CD1c-positive myeloid dendritic cell (primary cell): Measurements from ENCODE around the gene ENO1.
"Not testable (repeated sequence)": the region's sequence is repeated elsewhere in the genome, so short reads cannot be mapped to it uniquely, and the experiment has no call there.

Source experiments
- DNase-seq: peaks from one replicate; pipeline ENCODE4 v3.0.0-alpha.2; 2016; ENCODE audit errors: extremely low spot score

Gene ENO1

DNA sequence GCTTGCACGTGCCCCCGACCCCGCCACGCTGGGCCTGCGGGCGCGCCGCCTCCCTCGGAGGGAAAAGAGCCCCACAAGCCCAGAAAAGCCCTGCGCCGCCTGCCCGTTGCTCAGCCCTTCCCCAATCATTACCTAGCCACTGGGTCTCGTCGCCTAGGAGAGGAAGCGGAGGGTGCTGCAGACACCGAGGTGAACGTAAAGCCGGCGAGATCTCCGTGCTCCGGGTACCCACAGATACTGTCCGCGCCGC lies at the start of gene ENO1:
ENO1 (minus strand) TSS at position 239 of the 250 bp plus-strand sequence. CDS start 3,778 bp downstream, outside the sequence.
- no peak for DNase-seq

DNA sequence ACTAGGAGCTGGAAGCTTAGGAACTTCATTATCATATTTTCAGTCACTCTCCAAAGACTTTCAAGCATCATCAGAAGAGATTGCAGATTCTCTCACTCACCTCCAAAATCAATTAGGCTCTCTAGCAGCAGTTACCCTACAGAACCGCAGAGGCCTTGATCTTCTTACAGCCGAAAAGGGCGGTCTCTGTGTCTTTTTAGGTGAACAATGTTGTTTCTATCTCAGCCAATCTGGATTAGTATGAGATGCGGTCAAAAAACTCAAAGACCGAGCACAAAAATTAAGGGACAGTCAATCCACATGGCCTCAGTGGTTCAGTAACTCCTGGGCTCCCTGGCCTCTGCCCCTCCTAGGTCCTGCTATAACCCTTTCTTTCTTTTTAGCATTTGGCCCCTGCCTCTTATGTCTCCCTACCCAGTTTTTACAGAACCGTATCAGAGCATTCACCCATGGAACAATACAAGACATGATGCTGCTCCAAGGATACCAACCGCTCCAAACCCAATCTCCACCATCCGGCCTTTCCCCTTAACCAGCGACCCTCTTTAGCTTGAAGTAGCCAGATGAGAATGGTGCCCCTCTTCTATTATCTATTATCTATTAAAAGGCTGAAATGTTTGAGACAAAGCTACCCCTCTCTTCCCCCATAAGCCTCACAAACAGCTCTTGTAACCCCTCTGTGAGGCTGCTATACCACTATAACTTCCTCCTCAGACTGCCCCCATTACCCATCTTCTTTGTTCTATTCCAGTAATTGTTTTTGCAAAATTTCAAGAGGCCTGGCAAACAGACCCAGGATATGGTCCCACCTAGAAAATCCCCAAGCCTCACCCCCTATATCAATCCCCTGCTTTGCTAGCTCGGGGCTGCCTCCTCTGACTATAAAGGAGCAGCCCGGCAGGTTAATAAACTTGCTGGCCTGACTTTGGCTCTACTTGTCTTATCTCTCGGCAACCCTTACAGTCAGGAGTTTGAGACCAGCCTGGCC lies 48.5 kb upstream of the ENO1 start:
- no peak for DNase-seq

DNA sequence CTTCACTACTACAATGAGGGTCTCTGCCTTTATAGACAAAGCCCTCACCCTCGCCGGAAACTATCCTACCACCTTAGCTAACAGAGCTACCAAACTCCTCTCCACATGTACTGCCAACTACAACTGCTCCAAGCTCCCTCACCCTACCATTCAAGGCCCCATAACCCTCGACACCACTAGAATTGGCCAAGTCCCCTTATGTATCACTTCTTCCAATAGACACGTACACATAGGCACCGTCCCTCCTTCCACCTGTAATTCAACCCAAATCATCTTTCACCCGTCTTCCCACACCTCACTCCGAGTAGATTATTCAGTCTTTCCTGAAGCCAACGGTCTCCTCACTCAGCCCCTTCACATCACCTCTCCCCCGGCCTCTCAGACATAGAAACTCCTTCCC lies 47.5 kb upstream of the ENO1 start:
- no peak for DNase-seq

DNA sequence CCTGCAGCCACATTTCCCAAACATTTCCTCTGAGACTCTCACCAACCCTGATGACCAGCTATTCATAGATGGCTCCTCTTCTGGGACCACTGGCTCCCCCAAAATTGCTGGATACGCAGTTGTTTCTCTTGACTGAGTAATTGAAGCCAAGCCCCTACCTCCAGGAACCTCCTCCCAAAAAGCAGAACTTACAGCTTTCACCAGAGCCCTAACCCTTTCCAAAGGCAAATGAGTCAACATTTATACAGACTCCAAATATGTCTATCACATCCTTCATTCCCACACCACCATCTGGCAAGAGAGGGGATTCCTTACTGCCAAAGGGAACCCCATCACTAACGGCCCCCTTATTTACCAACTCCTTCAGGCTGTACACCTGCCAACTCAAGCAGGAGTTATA lies 46.9 kb upstream of the ENO1 start:
- peak; percentile 41 for DNase-seq

DNA sequence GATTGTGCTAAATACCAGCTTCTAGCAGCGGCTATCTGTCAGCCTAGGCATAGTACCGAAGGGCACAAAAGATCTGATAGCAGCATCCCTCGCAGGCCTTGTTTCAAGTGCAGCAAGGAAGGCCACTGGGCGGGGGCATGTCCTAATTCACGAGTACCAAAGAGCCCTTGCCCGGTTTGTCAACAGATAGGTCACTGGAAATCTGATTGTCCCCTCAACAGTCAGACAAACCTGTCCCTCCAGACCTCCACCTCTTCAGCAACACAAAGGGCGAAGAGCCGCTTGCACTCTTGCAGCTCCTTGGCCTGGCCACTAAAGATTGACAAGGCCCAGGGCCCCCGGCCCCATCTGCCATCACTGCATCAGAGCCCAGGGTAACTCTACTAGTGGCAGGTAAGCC lies 44.5 kb upstream of the ENO1 start:
- DNase-seq = no peak

DNA sequence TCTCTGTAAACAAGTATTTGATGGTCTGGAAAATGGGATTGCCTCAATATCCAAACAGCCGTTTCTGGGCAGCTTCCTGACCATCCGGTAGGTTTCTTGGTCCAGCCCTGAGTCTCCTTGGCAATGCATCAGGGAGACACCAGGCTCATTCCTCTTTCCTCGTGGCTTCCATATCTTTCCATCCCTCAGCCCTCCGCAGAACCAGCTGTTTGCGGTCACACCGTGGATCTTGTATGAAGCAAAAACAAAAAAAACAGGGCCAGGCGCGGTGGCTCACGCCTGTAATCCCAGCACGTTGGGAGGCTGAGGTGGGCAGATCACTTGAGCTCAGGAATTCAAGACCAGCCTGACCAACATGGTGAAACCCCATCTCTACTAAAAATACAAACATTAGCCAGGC lies 39.0 kb upstream of the ENO1 start:
- DNase-seq = not testable (repeated sequence)

DNA sequence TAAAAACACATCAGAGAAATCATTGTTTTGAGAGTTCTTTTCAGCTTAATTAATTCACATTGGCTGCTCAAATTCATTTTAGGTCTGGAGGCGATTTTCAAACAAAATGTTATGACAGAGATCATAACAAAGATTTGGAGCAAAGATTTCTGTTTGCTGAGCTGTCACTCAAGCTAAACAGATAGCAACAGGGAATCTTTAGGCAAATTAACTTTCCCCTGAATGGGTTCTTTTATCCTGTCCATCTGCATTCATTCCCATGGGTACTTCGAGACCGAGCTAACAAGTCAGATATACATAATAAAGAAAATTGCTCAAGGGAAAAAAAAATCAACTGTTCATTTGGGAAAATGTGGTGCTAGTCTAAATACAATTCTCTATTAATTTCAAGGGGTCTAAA lies 37.0 kb upstream of the ENO1 start:
- no peak for DNase-seq

DNA sequence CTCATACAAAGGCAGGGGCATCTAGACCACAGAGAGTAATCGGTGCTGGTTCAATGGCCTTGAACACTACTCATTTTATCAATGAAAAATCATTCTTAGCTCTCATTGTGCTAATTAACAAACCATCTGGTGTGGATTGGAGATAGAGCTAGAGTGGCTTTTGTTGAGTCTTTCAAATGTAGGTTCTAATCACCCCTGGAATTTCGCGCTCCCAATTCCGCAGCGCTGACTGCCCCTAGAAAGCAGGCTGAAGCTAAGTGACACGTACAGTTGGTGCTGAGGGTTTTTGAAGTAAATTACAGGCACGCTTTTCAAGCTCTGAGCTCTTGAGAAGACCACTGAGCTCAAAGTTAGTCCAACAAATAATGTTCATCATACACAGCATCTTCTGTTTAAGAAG lies 36.0 kb upstream of the ENO1 start:
- DNase-seq = no peak

DNA sequence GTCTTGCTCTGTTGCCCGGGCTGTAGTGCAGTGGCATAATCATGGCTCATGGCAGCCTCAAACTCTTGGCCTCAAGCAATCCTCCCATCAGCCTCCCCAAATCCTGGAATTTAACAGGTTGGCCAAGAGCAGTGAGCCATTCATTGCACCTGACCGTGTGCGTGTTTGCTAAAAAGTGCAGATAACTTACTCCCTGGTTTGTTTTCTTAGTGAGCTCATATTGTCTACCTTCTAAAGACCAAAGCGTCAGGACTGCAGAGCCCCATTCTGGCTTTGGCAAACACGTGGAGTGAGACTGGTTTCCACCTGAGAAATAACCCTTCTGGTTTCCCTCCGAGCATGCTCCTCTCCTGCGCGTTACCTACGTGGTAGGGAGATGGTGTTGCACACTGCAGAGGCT lies 35.0 kb upstream of the ENO1 start:
- no peak for DNase-seq

DNA sequence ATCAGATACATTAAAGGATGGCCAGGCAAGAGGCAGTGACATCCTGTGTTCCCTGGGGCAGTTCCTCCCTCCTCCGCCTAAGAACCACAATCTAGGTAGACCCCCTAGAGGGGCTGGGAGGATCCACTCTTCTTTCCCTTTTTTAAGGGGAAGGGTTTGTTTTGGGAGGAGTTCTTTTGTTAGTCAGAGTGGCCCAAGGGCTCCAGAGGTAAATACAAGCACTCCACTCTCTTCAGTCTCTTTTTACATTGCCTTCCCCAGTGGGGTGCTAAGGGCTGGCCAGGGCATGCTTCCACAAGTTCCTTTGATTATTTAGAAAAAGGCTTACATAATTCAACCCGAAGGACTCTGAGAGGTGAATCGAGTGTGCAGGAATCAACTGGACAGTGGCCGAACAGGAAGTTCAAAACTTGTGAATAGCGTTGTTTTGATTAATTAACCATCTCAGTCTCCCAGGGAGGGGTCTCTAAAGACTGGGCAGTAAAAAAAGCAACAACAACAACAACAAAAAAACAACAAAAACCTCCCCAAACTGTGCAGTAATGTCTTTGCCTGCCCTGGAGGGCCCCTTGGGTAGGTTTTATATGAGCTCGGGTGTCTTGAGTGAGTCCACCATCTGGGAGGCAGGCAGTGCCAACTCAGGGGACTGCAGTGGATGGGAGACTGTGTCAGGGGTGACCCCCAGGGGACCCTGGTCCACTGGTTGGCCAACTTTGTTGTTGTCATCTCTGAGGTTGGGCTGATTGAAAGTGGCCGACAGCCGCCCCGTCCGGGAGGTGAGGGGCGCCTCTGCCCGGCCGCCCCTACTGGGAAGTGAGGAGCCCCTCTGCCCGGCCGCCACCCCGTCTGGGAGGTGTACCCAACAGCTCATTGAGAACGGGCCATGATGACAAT lies 33.2 kb upstream of the ENO1 start:
- no peak for DNase-seq

DNA sequence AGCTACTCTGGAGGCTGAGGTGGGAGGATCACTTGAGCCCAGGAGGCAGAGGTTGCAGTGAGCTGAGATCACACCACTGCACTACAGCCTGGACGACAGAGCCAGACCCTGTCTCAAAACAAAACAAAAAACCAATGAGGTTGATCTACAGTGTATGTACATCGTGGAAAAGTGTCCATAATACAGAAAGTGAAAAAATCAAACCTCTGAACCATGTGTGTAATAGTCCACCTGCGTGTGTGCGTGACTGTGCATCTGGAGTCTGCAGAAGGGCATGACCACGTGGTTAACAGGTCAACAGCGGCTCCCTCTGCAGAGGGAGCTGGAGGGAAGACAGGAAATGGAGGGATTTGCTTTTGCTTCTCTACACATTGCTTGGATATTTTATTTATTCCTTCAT lies 32.4 kb upstream of the ENO1 start:
- no peak for DNase-seq

DNA sequence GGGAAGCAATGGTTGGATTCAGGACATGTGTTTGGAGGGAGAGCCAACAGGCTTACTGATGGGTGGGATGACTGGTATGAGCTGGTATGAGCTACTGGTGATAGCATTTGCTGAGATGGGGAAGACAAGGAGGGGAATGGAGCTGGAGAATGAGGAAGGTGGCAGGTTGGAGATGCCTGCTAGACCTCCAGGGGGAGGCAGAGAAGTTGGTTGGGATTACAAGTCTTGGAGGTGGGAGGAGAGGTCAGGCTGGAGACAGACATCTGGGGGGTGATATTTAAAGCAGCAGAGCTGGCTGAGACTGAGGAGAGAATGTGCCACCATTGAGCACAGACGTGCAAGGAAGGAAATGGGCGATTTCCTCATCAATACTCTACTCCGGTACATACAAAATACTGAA lies 31.8 kb upstream of the ENO1 start:
- no peak for DNase-seq

DNA sequence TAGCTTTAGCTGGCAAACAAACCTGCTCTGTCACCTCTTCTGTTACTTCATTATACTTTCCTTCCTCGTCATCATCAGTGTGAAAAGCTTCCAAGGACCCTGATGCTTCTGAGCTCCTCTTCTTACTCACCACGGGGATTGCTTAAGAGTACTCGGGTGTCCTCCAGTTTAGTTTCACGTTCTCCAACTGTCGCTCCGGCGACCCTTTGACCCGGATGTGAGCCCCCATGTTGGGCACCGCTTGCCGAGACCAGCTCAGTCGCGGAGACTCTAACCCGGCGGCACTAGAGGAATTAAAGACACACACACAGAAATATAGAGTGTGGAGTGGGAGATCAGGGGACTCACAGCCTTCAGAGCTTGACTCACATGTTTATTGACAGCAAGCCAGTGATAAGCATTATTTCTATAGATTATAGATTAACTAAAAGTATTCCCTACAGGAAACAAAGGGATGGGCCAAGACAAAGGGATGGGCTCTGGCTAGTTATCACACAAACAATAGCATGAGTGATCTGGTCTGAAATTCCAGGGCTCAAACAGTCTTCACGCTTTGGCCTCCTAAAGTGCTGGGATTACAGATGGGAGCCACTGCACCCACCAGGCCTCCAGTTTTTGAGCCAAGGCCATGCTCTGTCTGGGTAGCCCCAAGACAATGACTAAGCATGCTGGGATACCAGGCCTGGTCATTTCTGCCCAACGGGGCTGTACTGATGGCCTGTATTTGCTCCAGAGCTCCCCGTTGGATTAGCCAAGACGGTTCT lies 30.1 kb upstream of the ENO1 start:
- DNase-seq = no peak

DNA sequence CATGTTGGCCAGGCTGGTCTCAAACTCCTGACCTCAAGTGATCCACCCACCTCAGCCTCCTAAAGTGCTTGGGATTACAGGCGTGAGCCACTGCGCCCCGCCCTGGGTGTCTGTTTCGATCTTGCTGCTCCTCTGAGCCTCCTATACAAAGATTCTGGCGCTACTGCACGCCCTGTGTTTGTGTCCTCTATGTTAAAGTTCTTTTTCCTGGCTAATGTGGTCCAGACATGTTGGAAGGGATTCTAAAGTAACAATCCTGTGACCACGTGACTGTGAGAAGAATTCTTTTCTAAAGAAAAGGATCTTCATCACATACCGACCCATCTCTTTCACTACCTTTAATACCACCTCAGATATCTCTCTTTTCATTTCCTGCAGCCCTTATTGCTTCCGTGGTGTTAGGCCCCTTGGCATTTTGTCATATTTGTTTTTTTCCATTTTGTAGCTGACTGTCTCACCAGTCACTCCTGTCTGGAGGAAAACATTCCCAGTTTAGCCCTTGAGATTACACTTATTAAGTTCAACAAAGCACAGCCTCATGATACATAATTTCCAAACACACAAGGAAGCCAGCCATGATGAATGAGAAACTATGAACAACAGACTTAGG lies 27.2 kb upstream of the ENO1 start:
- no peak for DNase-seq

DNA sequence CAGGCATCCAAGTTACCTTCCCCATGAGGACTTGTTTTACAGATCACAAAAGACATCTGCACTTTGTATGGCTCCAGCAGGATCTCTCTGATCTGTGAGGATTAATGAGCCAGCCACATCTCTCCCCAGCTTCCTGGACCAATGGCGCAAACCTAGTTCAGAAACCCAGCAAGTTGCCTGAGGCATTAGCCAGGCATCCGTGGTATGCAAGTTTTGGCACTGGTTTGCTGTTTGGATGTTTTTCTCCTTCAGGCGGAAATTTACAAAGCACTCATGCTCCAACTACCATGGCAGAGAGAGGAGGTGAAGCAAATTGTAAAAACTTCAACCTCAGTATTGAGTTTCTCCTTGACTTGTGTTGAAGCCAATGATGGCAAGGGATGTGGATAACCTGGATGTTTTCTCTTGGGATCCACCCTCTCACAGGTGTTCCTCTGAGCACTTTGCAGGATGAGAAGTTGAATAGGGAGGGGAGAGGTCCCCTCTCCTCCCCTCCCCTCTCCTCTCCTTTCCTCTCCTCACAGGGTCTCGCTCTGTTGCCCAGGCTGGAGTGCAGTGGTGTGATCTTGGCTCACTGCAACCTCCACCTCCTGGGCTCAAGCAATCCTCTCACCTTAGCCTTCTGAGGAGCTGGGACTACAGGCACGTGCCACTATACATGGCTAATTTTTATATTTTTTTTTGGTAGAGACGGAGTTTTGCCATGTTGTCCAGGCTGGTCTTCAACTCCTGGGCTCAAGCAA lies 25.6 kb upstream of the ENO1 start:
- no peak for DNase-seq

DNA sequence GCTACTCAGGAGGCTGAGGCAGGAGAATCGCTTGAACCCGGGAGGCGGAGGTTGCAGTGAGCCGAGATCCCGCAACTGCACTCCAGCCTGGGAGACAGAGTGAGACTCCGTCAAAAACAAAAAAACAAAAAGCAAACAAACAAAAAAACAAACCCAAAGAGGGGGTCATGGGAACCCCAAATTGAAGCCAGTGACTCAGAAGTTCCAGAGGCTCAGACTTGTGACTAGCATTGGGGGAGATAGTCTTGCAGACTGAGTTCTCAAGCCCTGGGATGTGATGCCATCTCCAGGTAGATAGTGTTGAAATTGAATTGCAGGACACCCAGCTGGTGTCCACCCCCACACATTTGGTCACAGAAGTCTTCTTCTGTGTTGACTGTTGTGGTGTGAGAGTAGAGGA lies 24.9 kb upstream of the ENO1 start:
- DNase-seq = no peak

DNA sequence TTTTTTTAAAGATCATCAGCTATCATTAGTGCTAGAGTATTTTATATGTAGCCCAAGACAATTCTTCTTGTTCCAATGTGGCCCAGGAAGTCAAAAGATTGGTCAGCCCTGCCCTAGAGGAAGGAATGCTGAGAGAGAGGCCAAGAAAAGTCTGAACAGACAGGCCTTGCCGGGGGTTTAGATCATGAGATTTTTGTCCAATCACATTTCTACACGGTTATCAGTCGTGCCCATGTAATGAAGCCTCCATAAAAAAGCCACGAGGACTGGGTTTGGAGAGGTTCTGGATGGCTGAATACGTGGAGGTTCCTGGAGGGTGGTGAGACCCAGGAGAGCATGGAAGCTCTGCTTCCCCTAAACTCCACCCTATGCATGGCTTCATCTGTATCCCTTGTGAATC lies 24.3 kb upstream of the ENO1 start:
- DNase-seq = no peak

DNA sequence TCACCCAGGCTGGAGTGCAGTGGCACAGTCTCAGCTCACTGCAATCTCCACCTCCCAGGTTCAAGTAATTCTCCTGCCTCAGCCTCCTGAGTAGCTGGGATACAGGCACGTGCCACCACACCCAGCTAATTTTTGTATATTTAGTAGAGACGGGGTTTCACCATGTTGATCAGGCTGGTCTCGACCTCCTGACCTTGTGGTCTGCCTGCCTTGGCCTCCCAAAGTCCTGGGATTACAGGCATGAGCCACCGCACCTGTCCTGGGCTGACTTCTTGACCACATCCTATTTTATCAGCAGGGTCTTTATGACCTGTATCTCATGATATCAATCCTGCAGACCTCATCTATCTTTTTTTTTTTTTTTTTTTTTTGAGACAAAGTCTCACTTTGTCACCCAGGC lies 22.2 kb upstream of the ENO1 start:
- not testable (repeated sequence) for DNase-seq

DNA sequence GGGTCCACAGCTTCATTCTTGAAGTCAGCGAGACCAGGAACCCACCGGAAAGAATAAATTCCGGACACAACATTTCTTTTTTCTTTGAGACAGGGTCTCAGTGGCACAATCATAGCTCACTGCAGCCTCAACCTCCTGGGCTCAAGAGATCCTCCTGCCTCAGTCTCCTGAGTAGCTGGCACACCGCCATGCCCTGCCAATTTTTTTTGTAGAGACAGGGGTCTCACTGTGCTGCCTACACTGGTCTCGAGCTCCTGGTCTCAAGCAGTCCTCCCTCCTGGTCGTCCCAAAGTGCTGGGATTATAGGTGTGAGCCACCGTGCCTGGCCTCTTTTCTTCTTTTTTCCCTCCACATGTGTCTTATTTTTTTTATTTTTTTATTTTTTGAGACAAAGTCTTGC lies 20.6 kb upstream of the ENO1 start:
- no peak for DNase-seq

DNA sequence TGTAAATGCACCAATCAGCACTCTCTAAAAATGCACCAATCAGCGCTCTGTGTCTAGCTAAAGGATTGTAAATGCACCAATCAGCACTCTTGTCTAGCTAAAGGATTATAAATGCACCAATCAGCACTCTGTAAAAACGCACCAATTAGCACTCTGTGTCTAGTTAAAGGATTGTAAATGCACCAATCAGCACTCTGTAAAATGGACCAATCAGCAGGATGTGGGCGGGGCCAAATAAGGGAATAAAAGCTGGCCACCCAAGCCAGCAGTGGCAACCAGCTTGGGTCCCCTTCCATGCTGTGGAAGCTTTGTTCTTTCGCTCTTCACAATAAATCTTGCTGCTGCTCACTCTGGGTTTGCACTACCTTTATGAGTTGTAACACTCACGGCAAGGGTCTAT lies 19.9 kb upstream of the ENO1 start:
- not testable (repeated sequence) for DNase-seq

DNA sequence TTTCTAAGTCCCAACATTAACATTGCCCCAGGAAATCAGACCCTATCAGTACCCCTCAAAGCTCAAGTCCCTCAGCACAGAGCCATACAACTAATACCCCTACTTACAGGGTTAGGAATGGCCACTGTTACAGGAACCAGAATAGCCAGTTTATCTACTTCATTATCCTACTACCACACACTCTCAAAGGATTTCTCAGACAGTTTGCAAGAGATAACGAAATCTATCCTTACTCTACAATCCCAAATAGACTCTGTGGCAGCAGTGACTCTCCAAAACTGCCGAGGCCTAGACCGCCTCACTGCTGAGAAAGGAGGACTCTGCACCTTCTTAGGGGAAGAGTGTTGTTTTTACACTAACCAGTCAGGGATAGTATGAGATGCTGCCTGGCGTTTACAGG lies 19.0 kb upstream of the ENO1 start:
- not testable (repeated sequence) for DNase-seq
